ENCODE measurements around the gene AGBL3.

The AGBL3 gene

DNA sequence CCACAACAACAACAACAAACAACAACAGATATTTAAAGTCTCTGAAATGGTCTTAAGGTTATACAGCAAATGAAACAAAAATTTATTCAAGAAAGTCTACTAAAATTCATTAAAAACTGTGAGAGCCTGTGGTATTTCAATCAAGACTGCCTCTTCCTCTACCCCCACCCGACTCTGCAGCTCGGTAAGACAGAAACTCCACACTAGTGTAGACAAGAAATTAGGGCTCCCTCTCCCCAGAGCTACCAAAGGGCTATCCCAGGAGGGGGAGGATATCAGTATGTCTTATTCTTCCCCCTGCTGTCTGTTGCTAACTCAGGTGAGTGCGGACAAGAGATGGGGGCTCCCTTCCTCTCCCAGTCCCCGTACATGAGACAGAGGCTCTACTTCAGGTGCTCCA lies 90.6 kb downstream of the AGBL3 start:
- DNase-seq (ENCODE audit: low spot score), result no peak

DNA sequence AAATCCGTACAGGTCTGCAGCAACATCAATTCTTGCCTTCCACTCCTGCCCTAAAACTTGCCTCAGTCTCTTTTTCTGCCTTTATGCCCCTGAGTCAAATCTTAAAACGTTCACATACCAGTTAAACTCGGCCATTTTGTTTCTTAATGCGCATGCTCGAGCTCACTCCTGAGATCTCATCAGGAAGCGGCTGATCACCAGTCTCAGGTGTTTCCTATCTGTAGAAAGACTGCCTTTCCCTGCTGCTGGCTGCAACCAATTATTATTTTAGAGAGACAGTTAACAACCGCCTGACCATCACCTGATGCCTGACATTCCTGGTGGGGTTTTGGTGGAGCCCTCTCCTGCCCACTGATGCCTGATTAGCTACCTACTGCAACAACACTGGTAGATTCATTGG lies 91.3 kb downstream of the AGBL3 start:
- DNase-seq (ENCODE audit: low spot score), result no peak

DNA sequence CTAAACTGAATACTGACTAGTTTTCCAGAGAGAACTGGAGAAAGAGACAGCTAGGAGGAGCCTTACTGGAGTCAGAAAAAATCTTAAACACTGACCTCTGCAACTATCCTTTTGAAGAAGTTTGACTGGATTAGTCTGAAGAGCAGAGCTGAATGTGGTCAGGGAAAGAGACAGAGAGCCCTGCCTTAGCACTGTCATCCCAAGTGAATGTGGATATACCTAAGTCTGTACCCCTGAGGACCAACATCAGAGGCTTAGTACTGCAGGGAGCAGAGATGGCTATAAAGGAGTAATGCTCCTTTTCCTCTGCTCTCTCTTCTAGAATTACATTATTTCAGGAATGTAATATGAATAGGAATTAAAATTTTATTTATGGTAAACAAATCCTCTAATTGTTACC lies 91.7 kb downstream of the AGBL3 start:
- DNase-seq (ENCODE audit: low spot score), result no peak

DNA sequence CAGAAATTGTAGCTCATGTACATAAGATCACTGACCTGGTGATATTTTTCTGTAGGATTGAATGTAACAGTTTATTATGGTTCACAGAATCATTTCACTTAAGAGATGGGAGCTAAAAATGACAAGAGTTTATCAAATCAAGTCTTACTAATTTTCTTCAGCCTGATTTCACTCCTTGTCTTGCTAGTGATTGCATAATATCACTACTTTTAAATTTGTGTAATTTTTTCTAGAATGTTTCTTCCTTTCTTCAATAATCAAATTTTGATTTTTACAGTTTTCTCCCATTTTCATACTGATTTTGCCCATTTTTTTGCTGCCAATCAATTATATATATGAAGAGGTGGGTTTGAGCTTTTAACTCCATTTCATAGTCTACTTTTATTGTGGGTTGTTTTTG lies 92.8 kb downstream of the AGBL3 start:
- DNase-seq (ENCODE audit: low spot score), result no peak

DNA sequence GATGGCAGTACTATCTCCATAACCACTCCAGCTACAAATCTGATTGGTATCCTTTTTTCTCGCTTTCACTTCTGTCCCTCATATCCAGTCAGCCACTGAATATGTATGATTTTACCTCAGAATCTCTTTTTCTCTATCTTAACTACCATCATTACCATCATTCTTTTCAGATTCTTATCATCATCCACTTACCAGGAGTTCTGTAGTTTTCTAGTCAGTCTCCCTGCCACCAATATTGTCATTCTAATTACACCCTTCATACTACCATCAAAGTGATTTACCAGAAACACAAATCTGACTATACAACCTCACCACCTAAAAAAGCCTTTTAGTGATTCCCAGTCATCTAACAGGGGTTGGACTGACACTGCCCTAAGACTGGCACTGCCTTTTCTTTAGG lies 96.7 kb downstream of the AGBL3 start:
- DNase-seq (ENCODE audit: low spot score), result no peak

DNA sequence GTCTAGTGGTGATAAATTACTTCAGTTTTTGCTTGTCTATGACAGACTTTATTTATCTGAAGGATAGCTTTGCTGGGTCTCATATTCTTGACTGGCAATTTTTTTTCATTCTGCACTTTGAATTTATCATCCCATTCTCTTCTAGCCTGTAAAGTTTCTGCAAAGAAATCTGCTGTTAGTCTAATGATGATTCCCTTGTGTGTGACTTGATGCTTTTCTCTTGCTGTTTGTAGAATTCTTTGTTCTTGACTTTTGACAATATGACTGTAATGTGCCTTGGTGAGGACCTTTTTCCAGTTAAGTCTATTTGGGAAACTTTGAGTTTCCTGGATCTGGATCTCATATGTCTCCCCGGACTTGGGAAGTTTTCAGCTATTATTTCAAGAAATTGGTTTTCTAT lies 102.3 kb downstream of the AGBL3 start:
- DNase-seq (ENCODE audit: low spot score), result no peak

DNA sequence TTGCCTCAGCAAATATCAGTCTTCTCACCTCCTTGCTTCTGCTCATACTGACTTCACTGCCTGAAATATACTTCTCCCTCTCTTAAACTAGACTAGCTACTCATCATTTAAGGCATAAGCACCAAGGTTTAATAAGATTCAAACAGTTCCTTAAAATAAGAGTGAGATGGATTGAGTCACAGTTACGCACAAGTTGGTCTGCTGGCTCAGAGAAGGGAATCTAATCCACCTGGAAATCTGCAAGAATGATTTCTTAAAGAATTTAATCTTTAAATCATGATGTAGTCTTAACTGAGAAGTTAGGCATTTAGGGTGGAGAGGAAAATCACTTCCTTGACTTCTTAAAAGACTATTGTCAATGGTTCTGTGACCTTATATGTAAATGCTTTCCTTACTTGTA lies 105.4 kb downstream of the AGBL3 start:
- DNase-seq (ENCODE audit: low spot score), result no peak

DNA sequence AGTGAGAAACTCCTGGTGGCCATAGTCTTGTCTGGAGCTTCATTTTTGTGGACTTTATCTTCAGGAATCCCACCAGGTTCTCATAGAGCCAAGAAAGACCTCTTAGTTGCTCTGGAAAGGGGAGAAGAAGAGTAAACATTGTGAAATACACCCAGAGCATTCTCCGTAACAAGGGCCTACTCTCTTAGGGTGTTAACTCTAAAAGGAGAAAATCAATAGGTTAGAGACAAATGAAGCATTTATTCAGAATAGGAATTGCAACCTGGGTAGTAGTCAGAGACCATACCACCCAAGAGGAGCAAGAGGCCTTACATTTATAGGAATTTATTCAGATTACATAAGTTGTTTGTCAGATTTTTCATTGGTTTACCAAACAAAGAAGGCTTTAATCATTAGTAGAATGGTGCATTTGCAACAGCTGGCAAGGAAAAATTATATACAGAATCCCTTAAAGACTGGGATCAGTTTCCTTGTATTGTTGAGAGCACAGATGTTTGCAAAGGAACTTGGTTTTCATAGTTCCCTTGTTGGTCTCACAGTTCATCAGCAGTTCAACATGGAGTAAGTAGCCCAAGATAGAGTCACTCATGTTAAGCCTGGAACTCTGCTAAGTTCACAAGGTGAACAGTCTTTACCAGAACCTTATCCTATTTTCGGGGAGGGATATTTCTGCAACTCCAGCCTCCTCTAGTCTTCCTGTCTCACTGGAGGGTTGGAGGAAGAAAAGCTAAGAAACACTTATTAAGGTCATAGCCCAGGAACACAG lies 108.3 kb downstream of the AGBL3 start:
- DNase-seq (ENCODE audit: low spot score), result no peak

DNA sequence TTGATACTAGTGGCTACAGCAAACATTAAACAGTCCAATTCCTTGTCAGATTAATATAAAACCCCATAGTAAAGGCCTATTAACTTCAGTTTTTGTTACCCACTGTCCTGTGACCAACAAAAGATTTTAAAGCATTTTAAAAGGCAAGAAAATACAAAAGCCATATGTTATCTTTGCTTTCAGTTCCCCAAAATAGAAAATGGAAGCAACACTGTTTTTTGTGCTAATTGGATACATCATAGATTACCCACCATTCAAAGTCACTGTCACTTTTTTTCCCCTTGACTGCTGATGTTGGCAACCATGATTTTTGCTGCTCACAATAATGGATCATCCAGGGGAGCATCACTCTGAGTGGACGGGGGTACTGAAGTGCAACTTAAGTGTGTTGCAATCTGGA lies 109.1 kb downstream of the AGBL3 start:
- no peak for DNase-seq (ENCODE audit: low spot score)

DNA sequence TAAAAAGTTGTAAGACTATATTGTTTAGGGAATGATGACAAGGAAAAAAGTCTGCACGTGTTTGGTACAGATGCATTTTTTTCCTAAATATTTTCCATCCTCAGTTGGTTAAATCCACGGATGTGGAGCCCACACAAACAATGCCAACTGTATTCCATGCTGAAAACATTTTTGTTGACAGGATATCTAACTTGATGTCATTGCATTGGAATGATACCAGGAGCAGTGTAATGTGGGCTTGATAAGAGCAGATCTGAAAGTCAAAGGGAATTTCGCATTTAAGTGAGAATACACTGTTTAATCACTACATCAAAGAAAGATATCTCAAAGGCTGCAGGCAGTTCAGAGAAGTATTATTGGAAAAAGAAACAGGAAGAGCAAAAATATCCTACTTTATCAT lies 112.1 kb downstream of the AGBL3 start:
- no peak for DNase-seq (ENCODE audit: low spot score)

DNA sequence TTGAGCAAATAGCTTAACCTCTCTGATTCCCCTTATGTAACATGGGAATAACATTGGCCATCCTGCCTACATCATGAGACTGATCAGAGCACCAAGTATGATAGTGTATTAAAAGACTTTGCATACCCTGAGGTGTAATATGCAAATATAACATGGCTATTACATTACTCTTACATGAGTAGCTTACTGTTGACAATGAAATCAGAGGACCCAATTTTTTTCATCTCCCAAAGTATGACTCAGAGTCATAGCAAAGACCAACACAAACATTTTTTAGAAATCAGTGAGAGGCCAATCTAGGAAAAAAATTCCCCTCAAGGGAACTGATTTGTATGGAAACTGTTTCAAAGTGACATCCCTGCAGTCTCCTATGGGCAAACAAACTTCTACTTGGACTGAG lies 114.5 kb downstream of the AGBL3 start:
- DNase-seq (ENCODE audit: low spot score), result no peak

DNA sequence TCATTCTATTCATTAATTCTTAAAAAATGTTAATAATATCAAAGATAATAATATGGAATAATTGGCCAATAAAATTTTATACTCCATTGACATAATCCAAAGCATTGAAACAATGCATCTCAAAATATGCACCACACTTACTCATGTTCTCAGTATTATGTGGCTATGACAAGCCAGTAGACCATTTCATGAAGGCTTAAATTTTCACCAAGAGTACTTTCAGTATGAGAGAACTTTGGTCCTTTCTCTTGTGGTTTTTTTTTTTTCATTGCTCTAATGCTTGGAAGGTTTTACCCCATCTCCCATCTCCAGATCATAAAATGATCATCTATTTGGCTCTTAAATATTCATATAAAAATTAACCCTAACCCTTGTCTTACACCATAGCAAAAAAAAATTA lies 116.1 kb downstream of the AGBL3 start:
- DNase-seq (ENCODE audit: low spot score), result no peak

DNA sequence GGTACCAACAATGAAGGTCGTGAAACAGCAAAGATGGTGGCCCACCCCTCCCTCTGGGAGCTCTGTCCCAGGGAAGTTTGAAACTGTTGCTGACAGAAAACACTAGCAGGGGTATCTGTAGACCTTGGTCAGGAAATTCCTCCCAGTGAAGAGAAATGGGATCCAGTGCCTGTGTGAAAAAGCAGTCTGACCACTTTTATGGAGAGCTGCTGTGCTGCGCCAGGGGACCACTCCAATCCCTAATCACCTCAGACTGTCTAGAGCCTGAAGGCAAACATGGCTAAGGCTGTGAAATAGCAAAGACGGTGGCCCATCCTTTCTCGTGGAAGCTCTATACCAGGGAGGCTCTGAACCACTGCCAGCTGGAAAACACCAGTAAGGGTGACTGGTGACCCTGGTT lies 123.3 kb downstream of the AGBL3 start:
- DNase-seq (ENCODE audit: low spot score), result no peak

DNA sequence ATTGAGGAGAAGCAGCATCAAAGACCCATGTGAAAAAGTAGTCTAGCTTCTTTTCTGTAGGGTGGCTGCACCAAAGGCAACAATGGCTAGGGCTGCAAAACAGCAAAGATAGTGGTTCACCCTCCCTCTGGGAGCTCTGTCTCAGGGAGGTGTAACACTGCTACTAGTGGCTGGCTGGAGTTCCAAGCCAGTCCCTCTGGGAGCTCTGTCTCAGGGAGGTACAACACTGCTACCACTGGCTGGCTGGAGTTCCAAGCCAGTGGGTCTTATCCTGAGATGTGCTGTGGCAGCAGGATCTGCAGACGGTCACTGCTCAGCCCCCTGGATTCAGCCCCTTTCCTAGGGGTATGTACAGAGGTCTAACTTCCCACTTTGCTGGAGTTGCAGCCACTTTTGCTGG lies 123.7 kb downstream of the AGBL3 start:
- DNase-seq (ENCODE audit: low spot score), result no peak

DNA sequence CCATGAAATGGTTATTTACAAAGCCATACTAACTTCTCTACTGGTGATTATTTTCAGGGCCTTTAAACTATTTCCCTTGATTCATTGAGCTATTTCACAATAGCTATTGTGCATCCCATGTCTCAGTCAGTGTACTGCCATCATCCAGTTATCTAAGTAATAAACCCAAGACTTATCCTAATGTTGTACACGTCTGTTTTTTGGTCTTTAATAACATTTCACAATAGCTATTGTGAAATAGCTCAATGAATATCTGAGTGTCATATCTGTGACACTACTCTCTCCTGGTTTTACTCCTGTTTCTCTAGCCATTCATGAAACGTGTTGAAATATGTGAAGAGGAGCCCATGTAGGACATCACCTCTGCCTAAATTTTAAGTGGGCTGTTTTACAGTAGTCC lies 125.1 kb downstream of the AGBL3 start:
- DNase-seq (ENCODE audit: low spot score), result no peak

DNA sequence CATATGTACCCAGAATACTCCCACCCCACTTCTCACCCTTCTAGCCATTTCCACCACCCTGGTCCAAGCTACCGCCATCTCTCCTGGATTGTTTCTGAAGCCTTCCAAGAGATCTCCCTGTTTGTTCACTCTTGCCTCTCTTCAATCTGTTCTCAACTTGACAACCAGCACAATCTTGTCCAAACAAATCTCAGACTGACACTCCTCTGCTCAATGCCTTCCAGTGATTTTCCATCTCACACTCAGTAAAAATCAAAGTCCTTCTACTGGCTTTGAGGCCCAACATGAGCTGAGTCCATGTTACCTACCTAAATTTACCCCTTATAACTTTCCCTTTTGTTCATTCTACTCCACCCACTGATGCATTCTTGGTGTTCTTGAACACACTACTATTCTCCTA lies 128.3 kb downstream of the AGBL3 start:
- no peak for DNase-seq (ENCODE audit: low spot score)

DNA sequence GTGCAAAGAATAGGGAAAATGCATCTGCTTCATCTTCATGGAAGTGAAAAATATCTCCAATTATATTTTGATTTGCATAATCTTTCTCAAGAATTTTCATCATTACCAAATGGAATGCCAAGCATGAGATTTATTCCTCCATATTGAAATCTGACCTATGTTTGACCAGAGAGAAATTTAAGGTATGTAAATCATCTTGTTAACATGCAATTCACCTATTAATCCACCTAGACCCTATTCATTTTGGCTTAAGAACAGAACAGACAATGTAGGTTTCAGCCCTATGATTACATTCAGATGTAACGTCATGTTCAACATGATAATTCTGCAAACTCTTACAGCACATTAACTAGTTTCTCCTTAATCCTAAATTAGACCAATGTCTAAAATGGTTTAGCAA lies 130.8 kb downstream of the AGBL3 start:
- no peak for DNase-seq (ENCODE audit: low spot score)

DNA sequence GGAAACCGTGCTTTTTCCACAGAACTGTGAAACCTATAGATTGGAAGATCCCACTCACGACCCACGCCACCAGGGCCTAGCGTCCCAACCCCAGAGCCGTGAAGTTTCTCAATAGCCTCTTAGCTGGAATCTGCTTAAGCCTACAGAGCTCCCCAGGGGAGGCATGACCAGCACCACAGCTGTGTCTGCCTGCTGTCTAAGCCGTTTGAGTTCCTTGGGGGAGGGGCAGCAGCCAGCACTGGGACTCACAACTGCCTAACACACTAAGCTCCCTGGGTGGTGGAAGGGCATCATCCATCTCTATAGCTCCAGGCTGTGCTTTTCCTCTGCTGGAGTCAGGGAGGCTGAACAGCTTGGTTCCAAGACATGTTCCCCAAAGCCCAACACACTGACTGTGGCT lies 135.6 kb downstream of the AGBL3 start:
- DNase-seq (ENCODE audit: low spot score), result no peak

DNA sequence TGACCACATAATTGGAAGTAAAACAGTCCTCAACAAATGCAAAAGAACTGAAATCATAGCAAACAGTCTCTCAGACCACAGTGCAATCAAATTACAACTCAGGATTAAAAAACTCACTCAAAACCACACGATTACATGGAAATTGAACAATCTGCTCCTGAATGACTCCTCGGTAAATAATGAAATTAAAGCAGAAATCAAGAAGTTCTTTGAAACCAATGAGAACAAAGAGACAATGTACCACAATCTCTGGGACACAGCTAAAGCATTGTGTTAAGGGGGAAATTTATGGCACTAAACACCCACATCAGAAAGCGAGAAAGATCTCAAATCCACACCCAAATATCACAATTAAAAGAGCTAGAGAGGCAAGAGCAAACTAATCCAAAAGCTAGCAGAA lies 138.3 kb downstream of the AGBL3 start:
- peak; percentile 36 for DNase-seq (ENCODE audit: low spot score)

DNA sequence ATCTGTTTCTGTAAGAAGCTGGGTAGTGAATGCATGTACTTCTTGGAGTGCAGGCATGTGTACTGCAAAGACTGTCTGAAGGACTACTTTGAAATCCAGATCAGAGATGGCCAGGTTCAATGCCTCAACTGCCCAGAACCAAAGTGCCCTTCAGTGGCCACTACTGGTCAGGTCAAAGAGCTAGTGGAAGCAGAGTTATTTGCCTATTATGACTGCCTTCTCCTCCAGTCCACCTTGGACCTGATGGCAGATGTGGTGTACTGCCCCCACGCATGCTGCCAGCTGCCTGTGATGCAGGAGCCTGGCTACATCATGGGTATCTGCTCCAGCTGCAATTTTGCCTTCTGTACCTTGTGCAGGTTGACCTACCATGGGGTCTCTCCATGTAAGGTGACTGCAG lies 142.6 kb downstream of the AGBL3 start:
- DNase-seq (ENCODE audit: low spot score), result no peak

DNA sequence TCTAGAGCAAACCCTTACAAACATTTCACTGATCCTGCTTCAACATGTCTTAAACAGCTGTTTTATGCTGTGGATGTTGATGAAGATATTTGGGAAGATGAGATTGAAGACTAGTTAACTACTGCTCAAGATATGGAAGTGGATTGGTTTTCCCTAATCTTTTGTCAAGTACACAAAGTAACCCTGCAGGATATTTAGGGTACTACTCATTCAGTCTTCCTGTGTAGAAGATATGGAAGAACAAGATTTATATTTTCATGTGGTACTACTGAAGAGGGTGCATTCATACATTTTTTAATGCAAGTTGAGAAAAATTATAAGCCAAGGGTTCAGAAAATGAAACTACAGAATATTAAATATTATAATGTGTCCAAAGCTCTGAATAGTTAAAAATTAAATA lies 143.3 kb downstream of the AGBL3 start:
- no peak for DNase-seq (ENCODE audit: low spot score)

DNA sequence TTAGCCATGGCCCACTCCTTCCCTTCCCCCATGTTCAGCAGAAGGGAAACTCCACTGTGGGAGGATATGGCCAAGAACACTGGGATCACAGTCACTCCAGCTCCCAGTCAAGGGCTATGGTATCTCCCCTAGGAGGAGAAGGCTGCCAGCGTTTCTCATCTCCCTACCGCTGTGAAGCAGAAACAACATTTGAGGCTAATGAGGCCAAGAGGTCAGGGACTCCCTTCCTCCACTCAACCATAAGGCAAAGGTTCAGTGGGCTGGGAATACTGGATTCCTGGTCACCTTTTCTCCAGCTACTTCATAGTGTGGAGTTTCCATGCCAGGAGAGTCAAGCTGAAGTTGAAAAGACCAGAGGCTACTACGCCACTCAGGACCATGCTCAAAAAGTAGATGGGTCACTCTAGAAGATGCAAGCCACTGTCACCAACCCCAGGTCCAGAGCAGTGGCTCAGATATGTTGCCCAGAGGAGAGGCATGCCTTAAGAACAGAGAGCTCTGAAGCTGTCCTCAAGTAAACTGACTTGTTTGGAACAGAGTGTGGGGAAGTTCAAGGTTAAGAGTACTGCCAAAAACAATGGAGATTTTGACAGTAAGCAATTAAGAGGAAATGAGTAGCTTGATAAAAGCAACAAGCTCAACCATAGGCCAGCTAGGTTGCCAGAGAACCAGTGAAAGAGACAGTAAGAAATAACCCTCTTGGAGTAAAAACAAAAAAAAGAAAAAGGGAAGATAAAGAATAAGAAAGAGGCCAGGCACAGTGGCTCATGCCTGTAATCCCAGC lies 157.8 kb downstream of the AGBL3 start:
- DNase-seq (ENCODE audit: low spot score), result no peak

DNA sequence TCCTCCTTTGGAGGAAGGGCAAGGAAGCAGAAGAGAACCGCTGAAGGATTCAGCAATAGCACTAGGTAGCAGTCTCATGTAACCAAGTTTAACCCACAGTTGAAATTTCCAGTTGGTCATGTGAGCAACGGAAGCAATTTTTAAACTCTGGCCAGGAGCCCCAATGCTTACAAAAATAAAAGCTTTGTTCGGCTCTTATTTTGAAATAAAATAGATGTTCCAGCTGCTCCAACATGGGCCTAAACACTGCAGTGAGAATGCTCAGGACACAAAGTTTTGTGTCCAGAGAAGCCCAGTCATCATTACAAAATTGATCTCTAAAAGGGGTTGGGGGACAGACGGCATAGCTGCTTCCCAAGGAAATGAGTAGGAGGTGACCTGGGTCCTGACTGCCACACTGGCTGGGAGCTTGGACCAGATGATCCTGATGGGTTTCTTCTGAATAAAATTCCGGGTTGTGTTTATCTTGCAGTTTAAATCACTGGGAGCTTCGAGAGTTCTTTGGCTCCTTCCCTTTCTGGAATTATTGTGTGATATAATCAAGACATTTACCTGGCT lies 161.1 kb downstream of the AGBL3 start:
- DNase-seq (ENCODE audit: low spot score), result no peak

Data from globus pallidus (tissue), 1 donor.